Vagina (tissue), 2 donors: ENCODE results near the gene PTCH2. TPM values are rescaled to one million over a fixed set of nuclear protein-coding genes. Genes with fewer than 3 reads are reported as not detected.

ENCODE experiments used
- DNase-seq, 2 donors: peaks; one replicate each; pipeline ENCODE4 v3.0.0-alpha.2; 2017; ENCODE audit errors: extremely low spot score in 2 of 2
- H3K27ac ChIP-seq: fragments of 200-600 bp; sonication (generic); one replicate; pipeline ENCODE4 v1.5.1; 2019
- H3K27me3 ChIP-seq: fragments of 200-600 bp; sonication (generic); one replicate; pipeline ENCODE4 v1.5.1; 2019
- H3K36me3 ChIP-seq, 2 donors: fragments of 200-600 bp; sonication (generic); one replicate each; pipeline ENCODE4 v1.5.1; 2017 to 2019
- H3K4me1 ChIP-seq: fragments of 200-600 bp; sonication (generic); one replicate; pipeline ENCODE4 v1.5.1; 2019
- H3K4me3 ChIP-seq, 2 donors: fragments of 200-600 bp; sonication (generic); 1 replicate in 1 of 2; 2 replicates in 1 of 2; pipeline ENCODE4 v1.5.1; 2016 to 2019
- H3K9me3 ChIP-seq: fragments of 200-600 bp; sonication (generic); one replicate; pipeline ENCODE4 v1.5.1; 2019
- POLR2A ChIP-seq, 2 donors: fragments of 450-650 bp; IDR thresholded peaks; one replicate each; pipeline ENCODE4 v1.6.1; 2017; ENCODE audit warnings: antibody characterized with exemption in 2 of 2, mild to moderate bottlenecking in 2 of 2, moderate library complexity in 2 of 2
- POLR2AphosphoS5 ChIP-seq, 2 donors: sonication (generic); formaldehyde crosslinking; IDR thresholded peaks; one replicate each; pipeline ENCODE4 v1.9.0; 2017; ENCODE audit warnings: antibody characterized with exemption in 2 of 2, mild to moderate bottlenecking in 2 of 2, low read depth in 1 of 2; ENCODE audit not compliant: insufficient read depth in 1 of 2
- intact Hi-C: fragments of 100-400 bp; cut with DNase I; formaldehyde crosslinking; loops from one replicate; pipeline ENCODE4 v1.15.1; 2023
- total RNA-seq: library from RNA; depleted of rRNA; stranded (reverse); fragments of >200 nt; gene quantifications from one replicate; pipeline ENCODE4 v1.2.3, GENCODE V29; 2016
- TF ChIP-seq, protein P1 (sequence below), 3 experiments: fragments of 450-650 bp in 2 of 3; fragments of 200-600 bp in 1 of 3; sonication (generic) in 1 of 3; IDR thresholded peaks; one replicate each; pipeline ENCODE4 v1.5.1; 2017 to 2019; ENCODE audit warnings: antibody characterized with exemption in 3 of 3, mild to moderate bottlenecking in 2 of 3, moderate library complexity in 2 of 3

The PTCH2 gene, protein sequence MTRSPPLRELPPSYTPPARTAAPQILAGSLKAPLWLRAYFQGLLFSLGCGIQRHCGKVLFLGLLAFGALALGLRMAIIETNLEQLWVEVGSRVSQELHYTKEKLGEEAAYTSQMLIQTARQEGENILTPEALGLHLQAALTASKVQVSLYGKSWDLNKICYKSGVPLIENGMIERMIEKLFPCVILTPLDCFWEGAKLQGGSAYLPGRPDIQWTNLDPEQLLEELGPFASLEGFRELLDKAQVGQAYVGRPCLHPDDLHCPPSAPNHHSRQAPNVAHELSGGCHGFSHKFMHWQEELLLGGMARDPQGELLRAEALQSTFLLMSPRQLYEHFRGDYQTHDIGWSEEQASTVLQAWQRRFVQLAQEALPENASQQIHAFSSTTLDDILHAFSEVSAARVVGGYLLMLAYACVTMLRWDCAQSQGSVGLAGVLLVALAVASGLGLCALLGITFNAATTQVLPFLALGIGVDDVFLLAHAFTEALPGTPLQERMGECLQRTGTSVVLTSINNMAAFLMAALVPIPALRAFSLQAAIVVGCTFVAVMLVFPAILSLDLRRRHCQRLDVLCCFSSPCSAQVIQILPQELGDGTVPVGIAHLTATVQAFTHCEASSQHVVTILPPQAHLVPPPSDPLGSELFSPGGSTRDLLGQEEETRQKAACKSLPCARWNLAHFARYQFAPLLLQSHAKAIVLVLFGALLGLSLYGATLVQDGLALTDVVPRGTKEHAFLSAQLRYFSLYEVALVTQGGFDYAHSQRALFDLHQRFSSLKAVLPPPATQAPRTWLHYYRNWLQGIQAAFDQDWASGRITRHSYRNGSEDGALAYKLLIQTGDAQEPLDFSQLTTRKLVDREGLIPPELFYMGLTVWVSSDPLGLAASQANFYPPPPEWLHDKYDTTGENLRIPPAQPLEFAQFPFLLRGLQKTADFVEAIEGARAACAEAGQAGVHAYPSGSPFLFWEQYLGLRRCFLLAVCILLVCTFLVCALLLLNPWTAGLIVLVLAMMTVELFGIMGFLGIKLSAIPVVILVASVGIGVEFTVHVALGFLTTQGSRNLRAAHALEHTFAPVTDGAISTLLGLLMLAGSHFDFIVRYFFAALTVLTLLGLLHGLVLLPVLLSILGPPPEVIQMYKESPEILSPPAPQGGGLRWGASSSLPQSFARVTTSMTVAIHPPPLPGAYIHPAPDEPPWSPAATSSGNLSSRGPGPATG
- total RNA-seq, result 0.98 TPM

DNA sequence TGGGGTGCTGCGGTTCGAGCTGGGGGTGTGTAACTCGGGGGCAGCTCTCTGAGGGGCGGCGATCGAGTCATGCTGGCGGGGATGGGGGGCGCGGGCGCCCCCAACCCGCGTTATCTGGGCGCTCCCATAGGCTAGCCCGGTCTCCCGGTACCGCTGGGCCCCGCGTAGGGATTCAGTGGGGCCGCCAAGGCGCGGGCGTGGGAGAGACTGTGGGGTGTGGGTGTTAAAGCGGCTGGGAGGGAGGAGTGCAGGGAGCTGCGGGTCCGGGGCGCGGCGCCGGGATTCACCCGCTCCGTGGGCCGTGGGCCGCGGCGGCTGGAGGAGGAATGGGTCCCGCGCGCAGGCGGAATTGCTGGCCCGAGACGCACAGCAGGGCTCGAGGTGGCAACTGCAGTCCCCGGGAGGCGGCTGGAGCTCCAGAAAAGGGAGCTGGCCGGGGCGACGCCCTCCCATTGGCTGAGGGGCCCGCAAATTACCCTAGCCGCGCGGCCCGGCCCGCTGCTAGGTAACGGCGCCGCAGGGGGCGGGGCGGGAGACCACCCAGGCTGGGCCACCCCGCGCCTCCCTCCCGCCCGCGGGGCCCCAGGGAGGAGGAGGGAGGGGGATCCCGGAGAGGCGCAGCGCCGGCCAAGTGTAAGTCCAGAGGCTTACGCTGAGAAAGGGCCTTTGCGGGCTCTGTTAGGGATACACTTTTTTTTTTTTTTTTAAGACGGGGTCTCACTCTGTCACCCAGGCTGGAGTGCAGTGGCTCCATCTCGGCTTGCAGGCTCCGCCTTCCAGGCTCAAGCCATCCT, at the start of gene PTCH2:
Gene PTCH2, minus strand, starts transcription at position 392 of the 794 bp plus-strand sequence. Its CDS starts 321 bp downstream, at position 71.
- Histone ChIP-seq H3K4me3 (peak within 1 kb of the TSS; percentile 49 to 50), H3K36me3 (no peaks in the 10 kb centered on the region)

DNA sequence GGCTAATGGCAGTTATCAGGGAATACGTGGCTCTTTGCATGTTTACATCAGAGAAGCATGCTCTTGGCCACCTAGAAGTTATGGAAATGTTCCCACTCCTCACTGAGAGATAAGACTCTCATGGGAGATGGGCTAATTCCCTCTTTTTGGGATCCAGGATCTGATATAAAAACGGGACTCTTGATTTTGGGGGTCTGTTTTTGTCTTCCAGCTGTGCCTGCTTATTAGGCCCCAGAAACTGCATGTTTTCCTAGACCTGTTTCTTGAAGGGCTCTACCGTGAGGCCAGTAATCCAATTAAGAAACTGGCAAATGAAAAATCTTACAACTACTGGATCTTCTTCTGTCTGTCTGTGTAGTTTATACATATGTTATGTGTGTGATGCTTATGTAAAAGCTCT, 47.0 kb upstream of the PTCH2 start:
- no peak for DNase-seq
- TF ChIP-seq POLR2AphosphoS5 (IDR thresholded peaks at IDR 0.05; ENCODE audit: insufficient read depth in 1 of 2, low read depth in 1 of 2) (no peak), POLR2A (IDR thresholded peaks at IDR 0.05) (no peak)
- TF ChIP-seq, protein P1, sequence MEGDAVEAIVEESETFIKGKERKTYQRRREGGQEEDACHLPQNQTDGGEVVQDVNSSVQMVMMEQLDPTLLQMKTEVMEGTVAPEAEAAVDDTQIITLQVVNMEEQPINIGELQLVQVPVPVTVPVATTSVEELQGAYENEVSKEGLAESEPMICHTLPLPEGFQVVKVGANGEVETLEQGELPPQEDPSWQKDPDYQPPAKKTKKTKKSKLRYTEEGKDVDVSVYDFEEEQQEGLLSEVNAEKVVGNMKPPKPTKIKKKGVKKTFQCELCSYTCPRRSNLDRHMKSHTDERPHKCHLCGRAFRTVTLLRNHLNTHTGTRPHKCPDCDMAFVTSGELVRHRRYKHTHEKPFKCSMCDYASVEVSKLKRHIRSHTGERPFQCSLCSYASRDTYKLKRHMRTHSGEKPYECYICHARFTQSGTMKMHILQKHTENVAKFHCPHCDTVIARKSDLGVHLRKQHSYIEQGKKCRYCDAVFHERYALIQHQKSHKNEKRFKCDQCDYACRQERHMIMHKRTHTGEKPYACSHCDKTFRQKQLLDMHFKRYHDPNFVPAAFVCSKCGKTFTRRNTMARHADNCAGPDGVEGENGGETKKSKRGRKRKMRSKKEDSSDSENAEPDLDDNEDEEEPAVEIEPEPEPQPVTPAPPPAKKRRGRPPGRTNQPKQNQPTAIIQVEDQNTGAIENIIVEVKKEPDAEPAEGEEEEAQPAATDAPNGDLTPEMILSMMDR (IDR thresholded peaks at IDR 0.05), result no peak
- no peak overlapping the region for H3K27ac ChIP-seq
- no peak overlapping the region for H3K4me3 ChIP-seq
- no peaks in the 10 kb centered on the region for H3K4me1 ChIP-seq
- H3K27me3 ChIP-seq, result no peaks in the 10 kb centered on the region
- H3K36me3 ChIP-seq, result no peaks in the 10 kb centered on the region
- intact Hi-C loops, result no loop called here
- H3K9me3 ChIP-seq, result no peaks in the 10 kb centered on the region

More for the DNA sequence above, at the start of gene PTCH2:
- H3K27ac ChIP-seq, result peak within 1 kb of the TSS; percentile 53
- no peak for TF ChIP-seq POLR2A (IDR thresholded peaks at IDR 0.05)
- peak in 1 of 2 donors; percentile 57 for TF ChIP-seq POLR2AphosphoS5 (IDR thresholded peaks at IDR 0.05; ENCODE audit: insufficient read depth in 1 of 2, low read depth in 1 of 2)
- TF ChIP-seq, protein P1 (IDR thresholded peaks at IDR 0.05), result no peak
- H3K4me1 ChIP-seq, result peaks cover 8% of the 10 kb centered on the region
- H3K27me3 ChIP-seq, result no peaks in the 10 kb centered on the region
- no peak for DNase-seq
- intact Hi-C loops, result no loop called here
- H3K9me3 ChIP-seq, result no peaks in the 10 kb centered on the region

DNA sequence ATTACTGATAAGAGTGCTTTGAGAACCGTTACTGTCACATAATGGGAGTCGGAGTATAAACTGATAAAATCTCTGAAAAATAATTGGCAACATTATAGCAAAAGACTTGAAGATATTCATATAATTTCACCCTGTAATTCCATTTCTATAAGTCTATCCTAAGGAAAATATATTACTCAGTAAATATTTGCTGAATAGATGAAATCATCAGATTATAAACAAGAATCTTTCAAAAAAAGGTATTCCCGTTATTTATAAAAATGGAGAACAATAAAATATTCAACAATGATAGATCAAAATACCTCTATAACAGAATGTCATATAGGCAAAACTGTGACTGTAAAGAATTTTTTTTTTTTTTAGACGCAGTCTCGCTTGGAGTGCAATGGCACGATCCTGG, 42.4 kb upstream of the PTCH2 start:
- no peak overlapping the region for H3K27ac ChIP-seq
- peaks cover 0 to under 1% of the 10 kb centered on the region in 2 donors for H3K36me3 ChIP-seq
- DNase-seq, result no peak

DNA sequence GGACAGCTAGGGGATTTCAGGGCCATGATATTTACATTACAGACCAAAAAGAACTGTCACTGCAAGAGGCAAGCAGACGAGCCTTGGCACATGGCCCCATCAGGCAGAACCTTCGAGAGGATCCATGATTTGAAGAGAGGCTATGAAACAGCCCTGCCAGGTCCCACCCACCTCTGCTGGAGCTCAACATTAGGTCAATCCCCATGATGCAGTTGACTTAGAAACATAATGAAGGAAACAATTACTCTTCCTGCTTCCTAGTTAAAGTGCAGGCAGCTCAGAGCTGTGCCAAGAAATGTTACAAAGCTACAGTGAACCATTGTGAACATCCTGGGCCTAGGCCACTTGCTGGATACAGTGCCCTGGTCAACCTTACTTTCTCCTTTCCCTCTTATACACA, 41.7 kb upstream of the PTCH2 start:
- intact Hi-C loops, result no loop called here
- Histone ChIP-seq H3K4me1 (no peaks in the 10 kb centered on the region), H3K27ac (no peak overlapping the region), H3K27me3 (no peaks in the 10 kb centered on the region), H3K36me3 (peaks cover 0 to 7% of the 10 kb centered on the region in 2 donors), H3K4me3 (no peak overlapping the region), H3K9me3 (no peaks in the 10 kb centered on the region)
- no peak for DNase-seq
- TF ChIP-seq POLR2A (IDR thresholded peaks at IDR 0.05) (no peak), POLR2AphosphoS5 (IDR thresholded peaks at IDR 0.05; ENCODE audit: insufficient read depth in 1 of 2, low read depth in 1 of 2) (peak in 1 of 2 donors; percentile 24)
- TF ChIP-seq, protein P1 (IDR thresholded peaks at IDR 0.05), result no peak

More for the DNA sequence above, 42.4 kb upstream of the PTCH2 start:
- no peaks in the 10 kb centered on the region for H3K9me3 ChIP-seq
- intact Hi-C loops, result no loop called here
- TF ChIP-seq, protein P1 (IDR thresholded peaks at IDR 0.05), result no peak
- TF ChIP-seq POLR2A (IDR thresholded peaks at IDR 0.05), result no peak
- no peak for TF ChIP-seq POLR2AphosphoS5 (IDR thresholded peaks at IDR 0.05; ENCODE audit: insufficient read depth in 1 of 2, low read depth in 1 of 2)
- H3K4me3 ChIP-seq, result no peak overlapping the region
- H3K27me3 ChIP-seq, result no peaks in the 10 kb centered on the region
- H3K4me1 ChIP-seq, result no peaks in the 10 kb centered on the region
